CD4-positive, alpha-beta T cell treated with Interleukin-2 at 100 ng/mL for 4 hours (primary cell): ENCODE results near the gene GHRL.

ENCODE experiments used
- DNase-seq: peaks from one replicate; pipeline ENCODE4 v3.0.0-alpha.2; 2020; ENCODE audit warnings: low spot score

Gene GHRL

GRCh38 chr3:10327592-10327991 lies 34.8 kb upstream of the GHRL start:
- DNase-seq: no peak

GRCh38 chr3:10322352-10322710 lies 29.6 kb upstream of the GHRL start:
- peak; percentile 30 for DNase-seq

GRCh38 chr3:10321630-10322351 lies 29.0 kb upstream of the GHRL start:
- no peak for DNase-seq

GRCh38 chr3:10320320-10320677 lies 27.6 kb upstream of the GHRL start:
- no peak for DNase-seq

- DNase-seq: no peak
These were observed 27.1 kb upstream of the GHRL start for GRCh38 chr3:10319804-10320203.

GRCh38 chr3:10319251-10319650 lies 26.5 kb upstream of the GHRL start:
- DNase-seq: no peak

- DNase-seq: no peak
These were observed 25.2 kb upstream of the GHRL start for GRCh38 chr3:10317961-10318350.

- no peak for DNase-seq
These were observed 24.7 kb upstream of the GHRL start for GRCh38 chr3:10317311-10317960.

GRCh38 chr3:10315771-10316344 lies 23.1 kb upstream of the GHRL start:
- no peak for DNase-seq

GRCh38 chr3:10315101-10315500 lies 22.4 kb upstream of the GHRL start:
- DNase-seq: no peak

- DNase-seq: no peak
These were observed 20.1 kb upstream of the GHRL start for GRCh38 chr3:10312861-10313260.

- no peak for DNase-seq
These were observed 19.6 kb upstream of the GHRL start for GRCh38 chr3:10312391-10312790.

- no peak for DNase-seq
These were observed 19.0 kb upstream of the GHRL start for GRCh38 chr3:10311710-10312109.

GRCh38 chr3:10310578-10310977 lies 17.8 kb upstream of the GHRL start:
- no peak for DNase-seq

- DNase-seq: no peak
These were observed 17.0 kb upstream of the GHRL start for GRCh38 chr3:10309736-10310135.

GRCh38 chr3:10308678-10309077 lies 15.9 kb upstream of the GHRL start:
- no peak for DNase-seq

- no peak for DNase-seq
These were observed 13.4 kb upstream of the GHRL start for GRCh38 chr3:10306156-10306555.

- no peak for DNase-seq
These were observed 12.7 kb upstream of the GHRL start for GRCh38 chr3:10305331-10305902.

- no peak for DNase-seq
These were observed 12.2 kb upstream of the GHRL start for GRCh38 chr3:10304905-10305304.

- DNase-seq: no peak
These were observed 11.0 kb upstream of the GHRL start for GRCh38 chr3:10303785-10304184.

GRCh38 chr3:10303105-10303504 lies 10.4 kb upstream of the GHRL start:
- no peak for DNase-seq

GRCh38 chr3:10300087-10300486 lies 7.3 kb upstream of the GHRL start:
- DNase-seq: no peak

- no peak for DNase-seq
These were observed 6.9 kb upstream of the GHRL start for GRCh38 chr3:10299679-10300078.
